ENCODE measurements around the gene IZUMO3.

The IZUMO3 gene

GRCh38 chr9:24552526-24553182, 7.0 kb upstream of the IZUMO3 start:
- Histone ChIP-seq H3K36me3 (ENCODE audit: control insufficient read depth in 2 of 2, insufficient read depth in 2 of 2, low read length in 2 of 2) (no peaks in the 10 kb centered on the region), H3K9me3 (ENCODE audit: control insufficient read depth in 2 of 2, low read length in 2 of 2) (no peaks in the 10 kb centered on the region), H3K9ac (ENCODE audit: low read depth in 1 of 2, low read length in 2 of 2) (no peak overlapping the region), H3K4me1 (ENCODE audit: control insufficient read depth in 2 of 2, insufficient read depth in 2 of 2, low read length in 2 of 2) (peaks cover 0 to 2% of the 10 kb centered on the region in 2 donors), H3K27ac (ENCODE audit: low read depth in 2 of 2, low read length in 2 of 2) (no peak overlapping the region), H3K4me3 (ENCODE audit: low read length in 2 of 2) (no peak overlapping the region), H3K27me3 (ENCODE audit: control insufficient read depth in 2 of 2, insufficient read depth in 2 of 2, low read length in 2 of 2) (no peaks in the 10 kb centered on the region)

GRCh38 chr9:24545285-24545684, 412 bp downstream of the IZUMO3 start:
- H3K9me3 ChIP-seq (ENCODE audit: control insufficient read depth in 2 of 2, low read length in 2 of 2): no peaks in the 10 kb centered on the region
- H3K4me1 ChIP-seq (ENCODE audit: control insufficient read depth in 2 of 2, insufficient read depth in 2 of 2, low read length in 2 of 2): no peaks in the 10 kb centered on the region
- H3K27me3 ChIP-seq (ENCODE audit: control insufficient read depth in 2 of 2, insufficient read depth in 2 of 2, low read length in 2 of 2): no peaks in the 10 kb centered on the region
- H3K27ac ChIP-seq (ENCODE audit: low read depth in 2 of 2, low read length in 2 of 2): no peak overlapping the region
- no peaks in the 10 kb centered on the region for H3K36me3 ChIP-seq (ENCODE audit: control insufficient read depth in 2 of 2, insufficient read depth in 2 of 2, low read length in 2 of 2)
- H3K9ac ChIP-seq (ENCODE audit: low read depth in 1 of 2, low read length in 2 of 2): no peak overlapping the region
- no peak overlapping the region for H3K4me3 ChIP-seq (ENCODE audit: low read length in 2 of 2)

GRCh38 chr9:24518545-24518944, 27.2 kb downstream of the IZUMO3 start:
- no peaks in the 10 kb centered on the region for H3K4me1 ChIP-seq (ENCODE audit: control insufficient read depth in 2 of 2, insufficient read depth in 2 of 2, low read length in 2 of 2)
- no peaks in the 10 kb centered on the region for H3K36me3 ChIP-seq (ENCODE audit: control insufficient read depth in 2 of 2, insufficient read depth in 2 of 2, low read length in 2 of 2)
- no peak overlapping the region for H3K4me3 ChIP-seq (ENCODE audit: low read length in 2 of 2)
- no peaks in the 10 kb centered on the region for H3K27me3 ChIP-seq (ENCODE audit: control insufficient read depth in 2 of 2, insufficient read depth in 2 of 2, low read length in 2 of 2)
- no peak overlapping the region for H3K9ac ChIP-seq (ENCODE audit: low read depth in 1 of 2, low read length in 2 of 2)
- no peak overlapping the region for H3K27ac ChIP-seq (ENCODE audit: low read depth in 2 of 2, low read length in 2 of 2)
- no peaks in the 10 kb centered on the region for H3K9me3 ChIP-seq (ENCODE audit: control insufficient read depth in 2 of 2, low read length in 2 of 2)

- no peak overlapping the region for H3K9ac ChIP-seq (ENCODE audit: low read depth in 1 of 2, low read length in 2 of 2)
- no peak overlapping the region for H3K4me3 ChIP-seq (ENCODE audit: low read length in 2 of 2)
- H3K36me3 ChIP-seq (ENCODE audit: control insufficient read depth in 2 of 2, insufficient read depth in 2 of 2, low read length in 2 of 2): no peaks in the 10 kb centered on the region
- H3K9me3 ChIP-seq (ENCODE audit: control insufficient read depth in 2 of 2, low read length in 2 of 2): no peaks in the 10 kb centered on the region
- H3K4me1 ChIP-seq (ENCODE audit: control insufficient read depth in 2 of 2, insufficient read depth in 2 of 2, low read length in 2 of 2): no peaks in the 10 kb centered on the region
- no peak overlapping the region for H3K27ac ChIP-seq (ENCODE audit: low read depth in 2 of 2, low read length in 2 of 2)
- H3K27me3 ChIP-seq (ENCODE audit: control insufficient read depth in 2 of 2, insufficient read depth in 2 of 2, low read length in 2 of 2): no peaks in the 10 kb centered on the region
Observed at GRCh38 chr9:24516463-24516862, 29.2 kb downstream of the IZUMO3 start.

GRCh38 chr9:24509850-24510249, 35.8 kb downstream of the IZUMO3 start:
- H3K36me3 ChIP-seq (ENCODE audit: control insufficient read depth in 2 of 2, insufficient read depth in 2 of 2, low read length in 2 of 2): no peaks in the 10 kb centered on the region
- H3K9me3 ChIP-seq (ENCODE audit: control insufficient read depth in 2 of 2, low read length in 2 of 2): peaks cover 0 to 3% of the 10 kb centered on the region in 2 donors
- no peaks in the 10 kb centered on the region for H3K27me3 ChIP-seq (ENCODE audit: control insufficient read depth in 2 of 2, insufficient read depth in 2 of 2, low read length in 2 of 2)
- H3K4me1 ChIP-seq (ENCODE audit: control insufficient read depth in 2 of 2, insufficient read depth in 2 of 2, low read length in 2 of 2): no peaks in the 10 kb centered on the region
- H3K27ac ChIP-seq (ENCODE audit: low read depth in 2 of 2, low read length in 2 of 2): no peak overlapping the region
- no peak overlapping the region for H3K4me3 ChIP-seq (ENCODE audit: low read length in 2 of 2)
- no peak overlapping the region for H3K9ac ChIP-seq (ENCODE audit: low read depth in 1 of 2, low read length in 2 of 2)

GRCh38 chr9:24504521-24504920, 41.2 kb downstream of the IZUMO3 start:
- Histone ChIP-seq H3K9me3 (ENCODE audit: control insufficient read depth in 2 of 2, low read length in 2 of 2) (no peaks in the 10 kb centered on the region), H3K4me3 (ENCODE audit: low read length in 2 of 2) (no peak overlapping the region), H3K4me1 (ENCODE audit: control insufficient read depth in 2 of 2, insufficient read depth in 2 of 2, low read length in 2 of 2) (no peaks in the 10 kb centered on the region), H3K9ac (ENCODE audit: low read depth in 1 of 2, low read length in 2 of 2) (no peak overlapping the region), H3K27me3 (ENCODE audit: control insufficient read depth in 2 of 2, insufficient read depth in 2 of 2, low read length in 2 of 2) (no peaks in the 10 kb centered on the region), H3K27ac (ENCODE audit: low read depth in 2 of 2, low read length in 2 of 2) (no peak overlapping the region), H3K36me3 (ENCODE audit: control insufficient read depth in 2 of 2, insufficient read depth in 2 of 2, low read length in 2 of 2) (no peaks in the 10 kb centered on the region)

GRCh38 chr9:24502206-24502937, 43.3 kb downstream of the IZUMO3 start:
- H3K36me3 ChIP-seq (ENCODE audit: control insufficient read depth in 2 of 2, insufficient read depth in 2 of 2, low read length in 2 of 2): no peaks in the 10 kb centered on the region
- no peak overlapping the region for H3K27ac ChIP-seq (ENCODE audit: low read depth in 2 of 2, low read length in 2 of 2)
- H3K4me1 ChIP-seq (ENCODE audit: control insufficient read depth in 2 of 2, insufficient read depth in 2 of 2, low read length in 2 of 2): no peaks in the 10 kb centered on the region
- no peaks in the 10 kb centered on the region for H3K27me3 ChIP-seq (ENCODE audit: control insufficient read depth in 2 of 2, insufficient read depth in 2 of 2, low read length in 2 of 2)
- H3K9me3 ChIP-seq (ENCODE audit: control insufficient read depth in 2 of 2, low read length in 2 of 2): no peaks in the 10 kb centered on the region
- H3K4me3 ChIP-seq (ENCODE audit: low read length in 2 of 2): no peak overlapping the region
- no peak overlapping the region for H3K9ac ChIP-seq (ENCODE audit: low read depth in 1 of 2, low read length in 2 of 2)

- no peaks in the 10 kb centered on the region for H3K4me1 ChIP-seq (ENCODE audit: control insufficient read depth in 2 of 2, insufficient read depth in 2 of 2, low read length in 2 of 2)
- no peak overlapping the region for H3K9ac ChIP-seq (ENCODE audit: low read depth in 1 of 2, low read length in 2 of 2)
- H3K27me3 ChIP-seq (ENCODE audit: control insufficient read depth in 2 of 2, insufficient read depth in 2 of 2, low read length in 2 of 2): no peaks in the 10 kb centered on the region
Observed at GRCh38 chr9:24500761-24501160, 44.9 kb downstream of the IZUMO3 start.

GRCh38 chr9:24498632-24499031, 47.1 kb downstream of the IZUMO3 start:
- Histone ChIP-seq H3K4me3 (ENCODE audit: low read length in 2 of 2) (no peak overlapping the region), H3K9me3 (ENCODE audit: control insufficient read depth in 2 of 2, low read length in 2 of 2) (no peaks in the 10 kb centered on the region), H3K4me1 (ENCODE audit: control insufficient read depth in 2 of 2, insufficient read depth in 2 of 2, low read length in 2 of 2) (no peaks in the 10 kb centered on the region), H3K27me3 (ENCODE audit: control insufficient read depth in 2 of 2, insufficient read depth in 2 of 2, low read length in 2 of 2) (no peaks in the 10 kb centered on the region), H3K27ac (ENCODE audit: low read depth in 2 of 2, low read length in 2 of 2) (no peak overlapping the region), H3K36me3 (ENCODE audit: control insufficient read depth in 2 of 2, insufficient read depth in 2 of 2, low read length in 2 of 2) (no peaks in the 10 kb centered on the region), H3K9ac (ENCODE audit: low read depth in 1 of 2, low read length in 2 of 2) (no peak overlapping the region)

More at GRCh38 chr9:24500761-24501160, 44.9 kb downstream of the IZUMO3 start:
- Histone ChIP-seq H3K9me3 (ENCODE audit: control insufficient read depth in 2 of 2, low read length in 2 of 2) (no peaks in the 10 kb centered on the region), H3K36me3 (ENCODE audit: control insufficient read depth in 2 of 2, insufficient read depth in 2 of 2, low read length in 2 of 2) (no peaks in the 10 kb centered on the region), H3K27ac (ENCODE audit: low read depth in 2 of 2, low read length in 2 of 2) (no peak overlapping the region), H3K4me3 (ENCODE audit: low read length in 2 of 2) (no peak overlapping the region)

- Histone ChIP-seq H3K9ac (ENCODE audit: low read depth in 1 of 2, low read length in 2 of 2) (no peak overlapping the region), H3K36me3 (ENCODE audit: control insufficient read depth in 2 of 2, insufficient read depth in 2 of 2, low read length in 2 of 2) (no peaks in the 10 kb centered on the region), H3K27me3 (ENCODE audit: control insufficient read depth in 2 of 2, insufficient read depth in 2 of 2, low read length in 2 of 2) (no peaks in the 10 kb centered on the region), H3K9me3 (ENCODE audit: control insufficient read depth in 2 of 2, low read length in 2 of 2) (no peaks in the 10 kb centered on the region), H3K27ac (ENCODE audit: low read depth in 2 of 2, low read length in 2 of 2) (no peak overlapping the region), H3K4me3 (ENCODE audit: low read length in 2 of 2) (no peak overlapping the region), H3K4me1 (ENCODE audit: control insufficient read depth in 2 of 2, insufficient read depth in 2 of 2, low read length in 2 of 2) (no peaks in the 10 kb centered on the region)
Observed at GRCh38 chr9:24497671-24498070, 48.0 kb downstream of the IZUMO3 start.
